B cell (primary cell): ENCODE data around the gene SLC35E2B. TPM values are rescaled to one million over a fixed set of nuclear protein-coding genes. Genes with fewer than 3 reads are reported as not detected.

Experiments
- ATAC-seq: fragments of 200-7000 bp; cut with Tn5 transposase; one replicate; pipeline ENCODE4 v1.10.0; 2021; ENCODE audit warnings: low read depth, mild to moderate bottlenecking, moderate number of reproducible peaks, moderate library complexity
- CTCF ChIA-PET: fragments of 350-600 bp; sonication (Branson Sonifier 250); formaldehyde crosslinking; loops from one replicate; lab custom pipeline; 2021; ENCODE audit warnings: antibody characterized with exemption, inconsistent platforms; lab: Charles Lee
- POLR2A ChIA-PET: fragments of 350-600 bp; sonication (Branson Sonifier 250); formaldehyde crosslinking; loops from one replicate; lab custom pipeline; 2021; ENCODE audit warnings: antibody characterized with exemption; lab: Charles Lee
- DNase-seq: peaks from one replicate; pipeline ENCODE4 v3.0.0; 2013
- H2AFZ ChIP-seq: 2 replicates; pipeline ENCODE4 v1.6.1; 2012; ENCODE audit warnings: mild to moderate bottlenecking, low read depth, low read length; ENCODE audit not compliant: insufficient read depth, poor library complexity, severe bottlenecking
- H3K27ac ChIP-seq, 2 donors: 1 replicate in 1 of 2; 2 replicates in 1 of 2; pipeline ENCODE4 v1.5.1; 2012 to 2013; ENCODE audit warnings: low read length in 2 of 2, mild to moderate bottlenecking in 2 of 2, moderate library complexity in 1 of 2
- H3K27me3 ChIP-seq, 4 experiments: fragments of 200-600 bp in 1 of 4; sonication (generic) in 1 of 4; replicated peaks in 1 of 4; 1 replicate in 2 of 4; 2 replicates in 2 of 4; pipeline versions ENCODE4 v1.6.1 to v1.7.0; 2013 to 2016; ENCODE audit warnings: low read length in 3 of 4, mild to moderate bottlenecking in 2 of 4, mixed read lengths in 1 of 4, moderate library complexity in 1 of 4; ENCODE audit not compliant: insufficient read depth in 4 of 4, control insufficient read depth in 3 of 4; ENCODE audit errors: control extremely low read depth in 1 of 4
- H3K36me3 ChIP-seq, 2 experiments: replicated peaks in 1 of 2; 1 replicate in 1 of 2; 2 replicates in 1 of 2; pipeline versions ENCODE4 v1.6.1 to v1.7.1; 2013; ENCODE audit warnings: low read length in 1 of 2; ENCODE audit not compliant: insufficient read depth in 2 of 2, control insufficient read depth in 1 of 2; ENCODE audit errors: control extremely low read depth in 1 of 2, extremely low read depth in 1 of 2
- H3K4me1 ChIP-seq, 2 donors: fragments of 200-600 bp in 1 of 2; sonication (generic) in 1 of 2; 1 replicate in 1 of 2; 2 replicates in 1 of 2; pipeline versions ENCODE4 v1.5.1 to v1.6.1; 2013 to 2017; ENCODE audit warnings: low read length in 2 of 2; ENCODE audit not compliant: control insufficient read depth in 2 of 2, insufficient read depth in 2 of 2
- H3K4me2 ChIP-seq: replicated peaks from 2 replicates; pipeline ENCODE3; 2012; ENCODE audit warnings: mild to moderate bottlenecking, low read depth, low read length; ENCODE audit not compliant: poor library complexity, severe bottlenecking
- H3K4me3 ChIP-seq, 5 experiments: fragments of 200-600 bp in 1 of 5; sonication (generic) in 1 of 5; 1 replicate in 3 of 5; 2 replicates in 2 of 5; pipeline versions ENCODE4 v1.5.1 to v1.7.0; 2011 to 2016; ENCODE audit warnings: low read length in 4 of 5, mild to moderate bottlenecking in 4 of 5, low read depth in 2 of 5, control low read depth in 1 of 5, moderate library complexity in 1 of 5; ENCODE audit not compliant: insufficient read depth in 1 of 5; ENCODE audit errors: control extremely low read depth in 1 of 5, extremely low read depth in 1 of 5
- H3K79me2 ChIP-seq: fragments of 200-600 bp; sonication (generic); one replicate; pipeline ENCODE4 v1.6.0; 2016; ENCODE audit warnings: low read length; ENCODE audit not compliant: control insufficient read depth, insufficient read depth
- H3K9ac ChIP-seq: fragments of 200-600 bp; sonication (generic); 2 replicates; pipeline ENCODE4 v1.6.1; 2017; ENCODE audit warnings: mild to moderate bottlenecking, low read length, moderate library complexity
- H3K9me3 ChIP-seq, 3 donors: one replicate each; pipeline versions ENCODE4 v1.6.1 to v1.7.1; 2013; ENCODE audit warnings: low read length in 2 of 3; ENCODE audit not compliant: control insufficient read depth in 2 of 3, insufficient read depth in 1 of 3; ENCODE audit errors: control extremely low read depth in 1 of 3
- H4K20me1 ChIP-seq: 2 replicates; pipeline ENCODE4 v1.6.0; 2012; ENCODE audit warnings: mild to moderate bottlenecking, low read length; ENCODE audit not compliant: insufficient read depth, control insufficient read depth, poor library complexity, severe bottlenecking
- H3K27ac Mint-ChIP-seq: one replicate; pipeline ENCODE4 v1.8.0; 2021; ENCODE audit warnings: mixed read lengths
- H3K27me3 Mint-ChIP-seq: one replicate; pipeline ENCODE4 v1.8.0; 2021; ENCODE audit warnings: mixed read lengths
- H3K4me1 Mint-ChIP-seq: one replicate; pipeline ENCODE4 v1.8.0; 2021; ENCODE audit warnings: mixed read lengths
- H3K4me3 Mint-ChIP-seq: one replicate; pipeline ENCODE4 v1.8.0; 2021; ENCODE audit warnings: mixed read lengths
- H3K9me3 Mint-ChIP-seq: one replicate; pipeline ENCODE4 v1.8.0; 2022; ENCODE audit warnings: mixed read lengths; ENCODE audit not compliant: insufficient read depth
- CTCF ChIP-seq: fragments of 200-600 bp; IDR thresholded peaks from one replicate; pipeline ENCODE4 v1.8.0; 2022; ENCODE audit warnings: antibody characterized with exemption, mild to moderate bottlenecking
- EZH2 ChIP-seq: IDR thresholded peaks from 2 replicates; pipeline ENCODE4 v1.6.1; 2012; ENCODE audit warnings: borderline replicate concordance, low read depth, mild to moderate bottlenecking, moderate library complexity, low read length; ENCODE audit not compliant: insufficient read depth, poor library complexity, severe bottlenecking
- WGBS: methylation state at CpG from one replicate; pipeline ENCODE4 v1.1.5; 2013; ENCODE audit warnings: missing lambda C conversion rate; ENCODE audit not compliant: insufficient coverage; 5-methylcytosine and 5-hydroxymethylcytosine counted together
- intact Hi-C: fragments of 100-400 bp; cut with micrococcal nuclease; formaldehyde crosslinking; loops from one replicate; pipeline ENCODE4 v1.10.0; 2022
- polyA plus RNA-seq: library from polyadenylated mRNA; depleted of rRNA; stranded (reverse); fragments of >200 nt; gene quantifications from 2 replicates; pipeline ENCODE4 v1.2.3, GENCODE V29; 2012
- total RNA-seq, 2 donors: library from RNA; stranded (reverse); fragments of 120-200 nt in 1 of 2; gene quantifications; 1 replicate in 1 of 2; 2 replicates in 1 of 2; pipeline versions ENCODE4 v1.2.3 to v1.2.4, GENCODE V29; 2013 to 2022

SLC35E2B gene
- total and polyA plus RNA-seq, 2 donors (not counting 1 experiment from before 2014, with no cell fraction given) = 64.4 to 107 TPM

- Histone ChIP-seq H3K36me3 (peaks cover 0 to 18% of the 10 kb centered on the region in 2 experiments), H3K27me3 (no peaks in the 10 kb centered on the region), H3K9ac (no peak overlapping the region), H4K20me1 (peaks cover 48% of the 10 kb centered on the region), H3K4me1 (peaks cover 9 to 22% of the 10 kb centered on the region in 2 donors), H3K9me3 (no peaks in the 10 kb centered on the region), H3K79me2 (peaks cover 52% of the 10 kb centered on the region), H3K4me2 (no peak overlapping the region), H3K27ac (no peak overlapping the region), H2AFZ (no peak overlapping the region), H3K4me3 (no peak overlapping the region)
- Mint-ChIP-seq H3K27ac (peak overlapping the region; percentile 21), H3K27me3 (no peaks in the 10 kb centered on the region), H3K9me3 (no peaks in the 10 kb centered on the region), H3K4me3 (no peak overlapping the region), H3K4me1 (peaks cover 27% of the 10 kb centered on the region)
- DNase-seq (peak; percentile 13), ATAC-seq (no peak)
- ChIA-PET CTCF (interaction anchor here (0.6 to 0.7 kb wide), 2 partner anchors 55 to 219 kb away, joined by 3 read pairs; no protein-coding TSS in a partner anchor), POLR2A (no interaction called here)
- TF ChIP-seq CTCF (no peak), EZH2 (no peak)
- intact Hi-C loops = no loop called here
- whole genome bisulfite sequencing = 97% methylated on average over 23 of the region's 32 CpGs
Measured at GRCh38 chr1:1680031-1680911, 12.3 kb downstream of the SLC35E2B start.
